Neural progenitor cell (in vitro differentiated cells): ENCODE results near the gene HUS1B. TPM values are rescaled to one million over a fixed set of nuclear protein-coding genes. Genes with fewer than 3 reads are reported as not detected.

Source experiments
- DNase-seq: peaks from one replicate; pipeline ENCODE4 v3.0.0-alpha.2; 2016; ENCODE audit warnings: low spot score
- H2AFZ ChIP-seq: fragments of 200-600 bp; sonication (generic); replicated peaks from 2 replicates; pipeline ENCODE4 v1.6.1; 2016; ENCODE audit warnings: antibody characterized with exemption
- H3F3A ChIP-seq: fragments of 200-600 bp; sonication (generic); 2 replicates; pipeline ENCODE4 v1.6.1; 2016; ENCODE audit warnings: antibody characterized with exemption, low read depth
- H3K27ac ChIP-seq: fragments of 200-600 bp; sonication (generic); 2 replicates; pipeline ENCODE4 v1.5.1; 2016; ENCODE audit warnings: mild to moderate bottlenecking
- H3K27me3 ChIP-seq: fragments of 200-600 bp; sonication (generic); 2 replicates; pipeline ENCODE4 v1.6.1; 2016; ENCODE audit warnings: mild to moderate bottlenecking, moderate library complexity
- H3K36me3 ChIP-seq: fragments of 200-600 bp; sonication (generic); 2 replicates; pipeline ENCODE4 v1.5.1; 2016
- H3K4me1 ChIP-seq: fragments of 200-600 bp; sonication (generic); 2 replicates; pipeline ENCODE4 v1.6.1; 2016; ENCODE audit warnings: mixed run types
- H3K4me2 ChIP-seq: fragments of 200-600 bp; sonication (generic); 2 replicates; pipeline ENCODE4 v1.6.1; 2016
- H3K4me3 ChIP-seq: fragments of 200-600 bp; sonication (generic); 2 replicates; pipeline ENCODE4 v1.5.1; 2016
- H3K79me2 ChIP-seq: fragments of 200-600 bp; sonication (generic); 2 replicates; pipeline ENCODE4 v1.6.1; 2016; ENCODE audit warnings: low read depth
- H3K9ac ChIP-seq: fragments of 200-600 bp; sonication (generic); 2 replicates; pipeline ENCODE4 v1.6.1; 2016
- H3K9me3 ChIP-seq: fragments of 200-600 bp; sonication (generic); 2 replicates; pipeline ENCODE4 v1.5.1; 2016; ENCODE audit warnings: low read depth
- H4K20me1 ChIP-seq: fragments of 200-600 bp; sonication (generic); 2 replicates; pipeline ENCODE4 v1.6.1; 2016; ENCODE audit warnings: low read depth
- H3K27ac Mint-ChIP-seq: 3 replicates; pipeline ENCODE4 v1.8.0; 2021; ENCODE audit warnings: mixed read lengths
- H3K27me3 Mint-ChIP-seq: 2 replicates; pipeline ENCODE4 v1.8.0; 2022; ENCODE audit warnings: low read depth, mild to moderate bottlenecking, inconsistent platforms, moderate library complexity, mixed read lengths; ENCODE audit not compliant: insufficient read depth
- H3K36me3 Mint-ChIP-seq: 3 replicates; pipeline ENCODE4 v1.8.0; 2021; ENCODE audit warnings: mixed read lengths
- H3K4me1 Mint-ChIP-seq: 3 replicates; pipeline ENCODE4 v1.8.0; 2021; ENCODE audit warnings: mixed read lengths
- H3K4me3 Mint-ChIP-seq: 3 replicates; pipeline ENCODE4 v1.8.0; 2021; ENCODE audit warnings: mild to moderate bottlenecking, moderate library complexity, mixed read lengths
- H3K9me3 Mint-ChIP-seq: 3 replicates; pipeline ENCODE4 v1.8.0; 2020; ENCODE audit warnings: mixed read lengths
- CTCF ChIP-seq: fragments of 200-600 bp; sonication (generic); IDR thresholded peaks from 2 replicates; pipeline ENCODE4 v1.5.1; 2017; ENCODE audit warnings: antibody characterized with exemption, mild to moderate bottlenecking
- EZH2 ChIP-seq: fragments of 200-600 bp; sonication (generic); IDR thresholded peaks from 2 replicates; pipeline ENCODE4 v1.6.1; 2017; ENCODE audit warnings: antibody characterized with exemption, mild to moderate bottlenecking, moderate library complexity
- EZH2phosphoT487 ChIP-seq: fragments of 200-600 bp; sonication (generic); IDR thresholded peaks from 2 replicates; pipeline ENCODE4 v1.6.1; 2017; ENCODE audit warnings: antibody characterized with exemption
- total RNA-seq: library from RNA; depleted of rRNA; stranded (reverse); fragments of >200 nt; gene quantifications from 2 replicates; pipeline ENCODE4 v1.2.3, GENCODE V29; 2015; ENCODE audit warnings: low replicate concordance

Gene HUS1B
- total RNA-seq, 1 donor from 2014 or later, result not detected

- Mint-ChIP-seq H3K9me3 (no peaks in the 10 kb centered on the region), H3K4me3 (peak overlapping the region; percentile 95), H3K36me3 (no peaks in the 10 kb centered on the region), H3K27ac (peak overlapping the region; percentile 64), H3K27me3 (peaks cover 6% of the 10 kb centered on the region), H3K4me1 (peaks cover 16% of the 10 kb centered on the region)
- Histone ChIP-seq H3K4me3 (peak overlapping the region; percentile 90), H3K4me1 (peaks cover 8% of the 10 kb centered on the region), H3K27me3 (no peaks in the 10 kb centered on the region), H3K79me2 (peaks cover 50% of the 10 kb centered on the region), H3K9ac (peak overlapping the region; percentile 48), H3F3A (no peaks in the 10 kb centered on the region), H4K20me1 (peaks cover 29% of the 10 kb centered on the region), H3K27ac (peak overlapping the region; percentile 51), H3K36me3 (no peaks in the 10 kb centered on the region), H3K4me2 (peak overlapping the region; percentile 92), H2AFZ (peak overlapping the region; percentile 95), H3K9me3 (no peaks in the 10 kb centered on the region)
- no peak for TF ChIP-seq EZH2phosphoT487
- no peak for TF ChIP-seq CTCF
- TF ChIP-seq EZH2, result peak; percentile 40
- peak; percentile 76 for DNase-seq
These were observed 35.5 kb upstream of the HUS1B start for GRCh38 chr6:692356-692851.

- no peaks in the 10 kb centered on the region for H3K27me3 ChIP-seq
- H3K9me3 ChIP-seq, result no peaks in the 10 kb centered on the region
- DNase-seq, result no peak
- H3K4me3 ChIP-seq, result no peak overlapping the region
- H3K36me3 ChIP-seq, result no peaks in the 10 kb centered on the region
- peaks cover 54% of the 10 kb centered on the region for H4K20me1 ChIP-seq
- no peak overlapping the region for H3K4me3 Mint-ChIP-seq
- peaks cover 4% of the 10 kb centered on the region for H3F3A ChIP-seq
- H3K4me1 ChIP-seq, result peaks cover 13% of the 10 kb centered on the region
- peaks cover 76% of the 10 kb centered on the region for H3K79me2 ChIP-seq
- peaks cover 20% of the 10 kb centered on the region for H3K4me1 Mint-ChIP-seq
- no peak overlapping the region for H3K27ac ChIP-seq
- H3K9ac ChIP-seq, result no peak overlapping the region
- no peaks in the 10 kb centered on the region for H3K9me3 Mint-ChIP-seq
- H2AFZ ChIP-seq, result no peak overlapping the region
- H3K36me3 Mint-ChIP-seq, result no peaks in the 10 kb centered on the region
- peaks cover 2% of the 10 kb centered on the region for H3K27me3 Mint-ChIP-seq
- TF ChIP-seq CTCF (no peak), EZH2 (no peak), EZH2phosphoT487 (no peak)
- no peak overlapping the region for H3K4me2 ChIP-seq
- H3K27ac Mint-ChIP-seq, result no peak overlapping the region
These were observed 32.3 kb upstream of the HUS1B start for GRCh38 chr6:689223-689622.

GRCh38 chr6:686497-686896 lies 29.6 kb upstream of the HUS1B start:
- peak; percentile 34 for DNase-seq
- no peaks in the 10 kb centered on the region for H3K36me3 ChIP-seq
- no peaks in the 10 kb centered on the region for H3K27me3 Mint-ChIP-seq
- H3K27me3 ChIP-seq, result no peaks in the 10 kb centered on the region
- peaks cover 91% of the 10 kb centered on the region for H3K79me2 ChIP-seq
- peaks cover 71% of the 10 kb centered on the region for H4K20me1 ChIP-seq
- H3K36me3 Mint-ChIP-seq, result no peaks in the 10 kb centered on the region
- H3K9me3 Mint-ChIP-seq, result no peaks in the 10 kb centered on the region
- peaks cover 19% of the 10 kb centered on the region for H3K4me1 Mint-ChIP-seq
- H3K9ac ChIP-seq, result no peak overlapping the region
- no peak overlapping the region for H3K4me3 Mint-ChIP-seq
- H3K9me3 ChIP-seq, result no peaks in the 10 kb centered on the region
- H2AFZ ChIP-seq, result no peak overlapping the region
- H3K27ac ChIP-seq, result no peak overlapping the region
- no peak overlapping the region for H3K27ac Mint-ChIP-seq
- peak; percentile 43 for TF ChIP-seq CTCF
- no peak for TF ChIP-seq EZH2
- no peak for TF ChIP-seq EZH2phosphoT487
- no peak overlapping the region for H3K4me2 ChIP-seq
- peaks cover 24% of the 10 kb centered on the region for H3K4me1 ChIP-seq
- H3K4me3 ChIP-seq, result no peak overlapping the region
- peaks cover 4% of the 10 kb centered on the region for H3F3A ChIP-seq
